ENCODE results near the gene SCN9A.

DNA sequence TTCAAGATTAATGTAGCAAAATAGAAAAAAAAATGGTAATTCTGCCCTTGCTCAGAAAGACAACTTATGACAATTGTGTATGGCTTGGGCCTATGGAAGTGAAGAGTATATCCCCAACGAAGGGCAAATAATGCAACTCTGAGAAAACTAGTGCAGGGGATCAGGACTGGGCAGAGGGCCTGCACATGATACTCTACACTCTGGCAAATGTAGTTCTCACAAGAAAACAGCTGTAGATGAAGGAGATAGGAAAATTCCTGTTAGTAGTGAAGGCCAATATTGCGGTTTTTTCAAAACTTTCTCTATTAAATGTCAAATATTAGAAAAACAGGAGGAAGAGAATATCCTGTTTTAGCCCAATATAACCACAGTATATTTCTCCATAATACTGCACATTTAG is 77.8 kb downstream of the SCN9A start:
- TF ChIP-seq, protein P1, sequence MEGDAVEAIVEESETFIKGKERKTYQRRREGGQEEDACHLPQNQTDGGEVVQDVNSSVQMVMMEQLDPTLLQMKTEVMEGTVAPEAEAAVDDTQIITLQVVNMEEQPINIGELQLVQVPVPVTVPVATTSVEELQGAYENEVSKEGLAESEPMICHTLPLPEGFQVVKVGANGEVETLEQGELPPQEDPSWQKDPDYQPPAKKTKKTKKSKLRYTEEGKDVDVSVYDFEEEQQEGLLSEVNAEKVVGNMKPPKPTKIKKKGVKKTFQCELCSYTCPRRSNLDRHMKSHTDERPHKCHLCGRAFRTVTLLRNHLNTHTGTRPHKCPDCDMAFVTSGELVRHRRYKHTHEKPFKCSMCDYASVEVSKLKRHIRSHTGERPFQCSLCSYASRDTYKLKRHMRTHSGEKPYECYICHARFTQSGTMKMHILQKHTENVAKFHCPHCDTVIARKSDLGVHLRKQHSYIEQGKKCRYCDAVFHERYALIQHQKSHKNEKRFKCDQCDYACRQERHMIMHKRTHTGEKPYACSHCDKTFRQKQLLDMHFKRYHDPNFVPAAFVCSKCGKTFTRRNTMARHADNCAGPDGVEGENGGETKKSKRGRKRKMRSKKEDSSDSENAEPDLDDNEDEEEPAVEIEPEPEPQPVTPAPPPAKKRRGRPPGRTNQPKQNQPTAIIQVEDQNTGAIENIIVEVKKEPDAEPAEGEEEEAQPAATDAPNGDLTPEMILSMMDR (IDR thresholded peaks at IDR 0.05; ENCODE audit: low read length), result no peak
- TF ChIP-seq EZH2 (IDR thresholded peaks at IDR 0.05; ENCODE audit: borderline replicate concordance, low read length), result no peak
